IPS-20b (cell line): ENCODE measurements around the gene TSHZ1.
A peak's percentile ranks its signal among the peaks of the same experiment; 100 is the strongest.
"Not testable (repeated sequence)": the region's sequence is repeated elsewhere in the genome, so short reads cannot be mapped to it uniquely, and the experiment has no call there.

Experiments used
- H3K27ac ChIP-seq: one replicate; pipeline ENCODE4 v1.5.1; 2013; ENCODE audit warnings: low read length
- H3K27me3 ChIP-seq: 2 replicates; pipeline ENCODE4 v1.6.1; 2013; ENCODE audit warnings: mild to moderate bottlenecking, low read length, inconsistent platforms; ENCODE audit not compliant: insufficient read depth
- H3K36me3 ChIP-seq: 2 replicates; pipeline ENCODE4 v1.6.1; 2013; ENCODE audit warnings: low read depth, mild to moderate bottlenecking, inconsistent platforms, low read length, moderate library complexity; ENCODE audit not compliant: insufficient read depth
- H3K4me1 ChIP-seq: 2 replicates; pipeline ENCODE4 v1.6.1; 2013; ENCODE audit warnings: mild to moderate bottlenecking, control low read depth, inconsistent platforms, low read length, moderate library complexity; ENCODE audit not compliant: insufficient read depth
- H3K4me3 ChIP-seq: 2 replicates; pipeline ENCODE4 v1.5.1; 2013; ENCODE audit warnings: mild to moderate bottlenecking, low read length, inconsistent platforms
- H3K9ac ChIP-seq: 2 replicates; pipeline ENCODE4 v1.6.1; 2013; ENCODE audit warnings: low read depth, mild to moderate bottlenecking, inconsistent platforms, low read length, moderate library complexity
- H3K9me3 ChIP-seq: 2 replicates; pipeline ENCODE4 v1.6.1; 2013; ENCODE audit warnings: mild to moderate bottlenecking, low read depth, low read length, inconsistent platforms; ENCODE audit not compliant: insufficient read depth

The TSHZ1 gene

DNA sequence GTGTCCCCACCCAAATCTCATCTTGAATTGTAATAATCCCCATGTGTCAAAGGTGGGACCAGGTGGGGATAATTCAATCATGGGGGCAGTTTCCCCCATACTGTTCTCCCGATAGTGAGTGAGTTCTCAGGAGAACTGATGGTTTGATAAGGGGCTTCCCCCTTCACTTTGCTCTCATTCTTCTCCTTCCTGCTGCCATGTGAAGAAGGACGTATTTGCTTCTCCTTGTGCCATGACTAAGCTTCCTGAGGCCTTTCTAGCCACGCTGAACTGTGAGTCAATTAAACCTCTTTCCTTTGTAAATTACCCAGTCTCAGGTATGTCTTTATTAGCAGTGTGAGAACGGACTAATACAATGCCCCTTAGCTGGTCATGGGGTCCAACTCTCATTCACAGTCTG, 22.9 kb upstream of the TSHZ1 start:
- not testable (repeated sequence) for H3K9ac ChIP-seq, H3K27ac ChIP-seq, H3K4me1 ChIP-seq, H3K9me3 ChIP-seq, H3K36me3 ChIP-seq, H3K27me3 ChIP-seq, H3K4me3 ChIP-seq

DNA sequence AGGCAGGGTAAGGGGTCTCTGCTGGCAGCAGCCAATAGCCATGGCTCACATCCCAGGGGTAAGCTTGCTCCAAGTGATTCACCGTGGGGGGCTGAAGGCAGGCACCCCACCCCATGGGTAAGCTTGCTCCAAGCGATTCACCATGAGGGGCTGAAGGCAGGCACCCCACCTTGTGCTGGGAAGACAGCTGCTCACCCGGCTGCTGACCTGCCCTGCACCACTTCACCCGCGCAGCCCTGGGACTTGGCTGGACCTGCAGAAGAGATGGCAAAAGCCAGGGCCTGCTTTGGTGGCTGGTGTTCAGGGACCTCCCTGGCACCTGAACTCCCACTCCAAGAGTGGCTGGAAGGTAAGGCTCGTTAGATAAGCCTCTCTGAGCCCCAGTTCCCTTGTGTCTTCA, 20.9 kb upstream of the TSHZ1 start:
- Histone ChIP-seq H3K27me3 (no peaks in the 10 kb centered on the region), H3K4me1 (no peaks in the 10 kb centered on the region), H3K9me3 (no peaks in the 10 kb centered on the region), H3K4me3 (no peak overlapping the region), H3K27ac (no peak overlapping the region), H3K9ac (no peak overlapping the region), H3K36me3 (no peaks in the 10 kb centered on the region)

DNA sequence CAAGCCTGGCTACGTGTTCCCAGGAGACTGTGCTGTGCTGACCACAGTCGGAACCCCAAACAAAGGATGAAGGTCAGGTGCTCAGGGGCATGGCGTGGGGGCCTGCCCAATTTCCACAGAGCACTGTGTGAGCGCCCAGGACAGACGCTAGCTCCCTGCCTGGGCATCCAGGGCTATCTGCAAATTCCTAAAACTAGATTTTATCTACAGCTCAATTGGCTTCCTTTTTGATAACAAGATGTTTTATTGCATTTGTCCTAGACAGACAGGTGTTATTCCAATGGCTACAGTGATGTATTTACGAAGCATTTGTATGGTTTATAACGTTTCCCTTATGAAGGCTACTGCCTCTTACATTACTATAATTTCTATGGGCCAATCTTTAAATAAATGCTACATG, 17.7 kb upstream of the TSHZ1 start:
- Histone ChIP-seq H3K4me3 (no peak overlapping the region), H3K27me3 (no peaks in the 10 kb centered on the region), H3K27ac (no peak overlapping the region), H3K9ac (no peak overlapping the region), H3K36me3 (no peaks in the 10 kb centered on the region), H3K4me1 (no peaks in the 10 kb centered on the region), H3K9me3 (no peaks in the 10 kb centered on the region)

DNA sequence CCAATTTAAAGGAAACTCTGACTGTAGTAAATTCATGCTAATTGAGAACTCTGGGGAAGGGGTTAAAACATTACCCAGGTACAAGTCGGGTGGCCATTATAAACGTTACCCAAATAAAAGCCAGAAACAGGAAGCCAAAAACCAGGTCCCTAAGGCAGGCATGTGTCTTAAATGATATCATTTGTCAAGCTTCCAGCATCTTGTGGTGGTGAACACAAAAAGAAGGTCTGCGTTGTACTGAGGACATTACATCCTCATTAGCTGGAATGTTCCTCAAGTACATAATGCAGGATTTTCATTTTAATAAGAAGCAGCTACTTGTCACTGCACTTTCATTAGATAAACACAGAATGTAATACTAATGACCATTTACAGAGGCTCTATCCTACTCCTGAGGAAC, 12.6 kb upstream of the TSHZ1 start:
- no peak overlapping the region for H3K9ac ChIP-seq
- peaks cover 26% of the 10 kb centered on the region for H3K27me3 ChIP-seq
- no peaks in the 10 kb centered on the region for H3K9me3 ChIP-seq
- no peak overlapping the region for H3K4me3 ChIP-seq
- H3K27ac ChIP-seq = no peak overlapping the region
- no peaks in the 10 kb centered on the region for H3K4me1 ChIP-seq
- no peaks in the 10 kb centered on the region for H3K36me3 ChIP-seq

DNA sequence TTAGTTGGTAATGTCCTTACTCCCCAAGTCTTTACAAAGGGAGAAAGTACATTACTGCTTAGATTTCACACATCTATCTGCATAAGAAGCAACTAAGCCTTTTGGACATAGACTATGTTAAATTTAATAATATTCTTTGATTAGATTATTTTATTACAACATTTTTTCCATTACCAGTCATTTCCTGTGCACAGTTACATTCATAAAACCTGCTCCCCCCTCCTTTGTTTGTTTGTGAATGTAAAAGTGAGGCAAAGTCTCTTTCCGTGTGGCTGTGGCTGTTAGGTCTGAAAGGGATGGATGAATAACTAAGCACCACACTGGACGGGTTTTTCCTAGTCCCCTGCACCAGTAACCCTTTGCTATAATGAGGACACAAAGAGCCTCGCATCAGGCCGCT, 11.3 kb upstream of the TSHZ1 start:
- H3K9me3 ChIP-seq = no peaks in the 10 kb centered on the region
- H3K4me3 ChIP-seq = no peak overlapping the region
- no peaks in the 10 kb centered on the region for H3K36me3 ChIP-seq
- no peak overlapping the region for H3K9ac ChIP-seq
- no peak overlapping the region for H3K27ac ChIP-seq
- H3K27me3 ChIP-seq = peaks cover 39% of the 10 kb centered on the region
- H3K4me1 ChIP-seq = peaks cover 3% of the 10 kb centered on the region; the same call in 1 of the 2 replicates

DNA sequence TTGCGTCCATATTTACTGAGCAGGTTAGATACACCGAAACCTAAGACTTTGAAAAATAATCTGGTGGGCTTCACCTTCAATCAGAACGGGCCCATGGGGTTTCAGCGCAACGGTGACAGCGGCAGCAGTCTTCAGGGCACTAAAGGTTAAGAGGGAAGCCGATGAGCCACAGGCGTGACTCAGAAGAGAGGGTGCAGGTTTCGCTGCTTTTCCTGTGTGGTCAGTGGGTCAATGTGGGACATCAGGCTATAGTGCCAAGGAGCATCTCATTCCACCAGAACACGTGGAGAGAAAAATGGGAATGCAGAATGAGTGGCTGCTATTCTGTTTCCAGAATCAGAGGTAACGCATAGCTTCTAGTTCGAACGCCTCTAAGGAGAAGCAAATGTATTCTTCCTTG, 10.5 kb upstream of the TSHZ1 start:
- Histone ChIP-seq H3K27ac (no peak overlapping the region), H3K4me3 (no peak overlapping the region), H3K4me1 (peaks cover 3% of the 10 kb centered on the region; the same call in 1 of the 2 replicates), H3K36me3 (no peaks in the 10 kb centered on the region), H3K9ac (no peak overlapping the region), H3K27me3 (peaks cover 46% of the 10 kb centered on the region), H3K9me3 (no peaks in the 10 kb centered on the region)

DNA sequence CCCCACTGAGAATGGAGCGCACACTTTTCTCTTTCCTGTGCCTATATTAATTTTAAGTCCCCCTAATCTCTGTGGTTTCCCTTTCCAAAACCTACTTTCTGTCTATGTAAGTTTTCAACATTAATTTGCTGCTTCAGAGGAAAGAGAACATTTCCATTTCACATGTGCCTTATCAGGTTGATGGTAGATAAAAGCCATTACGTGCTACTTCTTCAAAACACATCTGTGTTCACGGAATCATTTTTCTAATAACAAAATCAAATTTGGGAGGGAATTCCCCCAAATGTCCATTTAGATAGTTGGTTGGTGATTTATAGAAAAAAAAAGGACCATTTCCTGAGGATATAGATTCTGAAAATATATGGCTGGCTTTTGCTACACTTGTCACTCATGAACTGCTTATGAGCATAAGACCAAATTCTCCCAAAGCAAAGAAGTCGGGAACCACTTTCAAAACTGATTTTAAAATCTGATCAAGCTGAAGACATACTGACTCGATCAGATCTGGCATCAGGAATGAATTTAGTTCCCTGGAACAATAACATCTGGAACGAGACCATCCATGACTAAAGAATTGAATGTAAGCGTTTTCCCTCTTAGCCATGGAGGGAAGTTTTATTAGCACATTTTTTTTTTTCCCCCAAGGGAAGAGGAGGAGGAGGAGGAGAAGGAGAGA, 9.9 kb upstream of the TSHZ1 start:
- no peak overlapping the region for H3K27ac ChIP-seq

DNA sequence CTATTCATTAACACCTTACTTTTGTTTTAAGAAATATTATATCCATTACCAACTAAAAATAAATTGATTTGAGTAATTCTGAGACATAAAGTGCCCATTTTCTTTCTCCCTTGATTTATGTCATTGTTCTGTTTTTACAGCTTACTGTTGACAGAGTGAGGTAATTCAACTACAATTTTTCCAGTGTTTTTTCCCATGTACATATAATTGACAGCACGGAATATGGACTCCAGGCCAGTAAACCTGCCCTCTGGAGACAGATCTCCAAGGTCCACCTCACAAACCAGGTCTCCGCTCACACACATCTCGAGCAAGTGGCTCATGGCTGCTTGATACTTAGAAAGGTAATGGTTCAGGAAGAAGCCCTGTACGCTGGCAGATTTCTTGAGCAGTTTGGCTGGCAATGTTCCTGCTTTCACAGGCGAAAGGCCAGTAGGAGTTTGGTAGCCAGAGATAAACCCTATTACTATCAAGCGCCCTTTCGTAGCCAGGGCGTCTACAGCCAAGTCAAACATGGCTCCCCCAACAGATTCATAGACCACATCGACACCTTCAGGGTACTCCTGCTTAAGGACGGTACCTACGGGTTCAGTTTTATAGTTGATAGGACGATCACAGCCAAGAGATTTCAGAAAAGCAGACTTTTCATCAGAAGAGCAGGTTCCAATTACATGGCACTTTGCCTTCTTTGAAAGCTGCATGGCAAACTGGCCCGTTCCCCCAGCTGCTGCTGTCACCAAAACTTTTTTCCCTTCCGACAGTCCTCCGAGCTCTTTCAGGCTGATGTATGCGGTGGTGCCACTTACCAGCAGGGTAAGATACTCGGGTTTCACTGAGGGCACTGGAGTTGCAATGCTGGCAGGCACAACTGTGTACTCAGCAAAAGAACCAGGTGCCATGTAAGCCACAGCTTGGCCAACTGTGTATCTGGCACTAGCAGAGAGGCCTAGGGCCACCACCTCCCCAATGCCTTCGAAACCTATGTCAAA, 9.0 kb upstream of the TSHZ1 start:
- H3K36me3 ChIP-seq = no peaks in the 10 kb centered on the region
- no peak overlapping the region for H3K9ac ChIP-seq
- H3K4me3 ChIP-seq = no peak overlapping the region
- H3K27ac ChIP-seq = no peak overlapping the region
- peaks cover 17% of the 10 kb centered on the region for H3K4me1 ChIP-seq
- no peaks in the 10 kb centered on the region for H3K9me3 ChIP-seq
- peaks cover 61% of the 10 kb centered on the region for H3K27me3 ChIP-seq

More for the DNA sequence above, 9.9 kb upstream of the TSHZ1 start:
- H3K4me1 ChIP-seq = peaks cover 8% of the 10 kb centered on the region; the same call in 1 of the 2 replicates
- H3K4me3 ChIP-seq = no peak overlapping the region
- H3K36me3 ChIP-seq = no peaks in the 10 kb centered on the region
- peaks cover 53% of the 10 kb centered on the region for H3K27me3 ChIP-seq
- no peak overlapping the region for H3K9ac ChIP-seq
- no peaks in the 10 kb centered on the region for H3K9me3 ChIP-seq

DNA sequence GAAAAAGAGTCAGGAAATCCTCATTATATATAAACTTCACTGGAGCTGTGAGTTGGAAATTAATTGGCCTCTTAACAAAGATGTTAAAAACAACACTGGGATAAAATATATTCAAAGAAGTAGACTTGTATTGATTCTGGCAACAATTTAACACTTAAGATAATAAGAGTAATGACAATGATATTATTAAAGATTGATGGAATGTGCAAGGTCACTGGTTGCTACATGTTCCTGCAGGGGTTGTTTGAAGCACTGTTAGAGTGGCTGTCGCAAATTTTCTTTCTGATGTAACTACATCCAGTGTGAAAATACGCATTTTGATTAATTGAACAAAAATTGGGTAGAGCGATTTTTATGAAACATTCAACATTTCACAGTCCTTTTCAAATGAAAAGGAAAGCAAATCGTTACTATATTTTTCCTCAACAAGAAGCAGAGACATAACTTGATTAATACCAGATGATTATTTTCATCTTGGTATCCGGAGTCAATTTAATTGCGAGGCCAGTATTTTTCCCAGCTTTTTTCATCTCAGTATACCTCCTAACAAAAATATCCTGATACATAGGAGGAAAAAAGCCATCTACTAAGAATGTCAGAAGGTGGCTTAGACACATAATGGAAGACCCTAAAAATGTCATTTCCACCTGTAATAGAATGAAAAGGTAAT, 7.8 kb upstream of the TSHZ1 start:
- Histone ChIP-seq H3K4me3 (no peak overlapping the region), H3K9me3 (no peaks in the 10 kb centered on the region), H3K4me1 (peaks cover 24% of the 10 kb centered on the region), H3K36me3 (no peaks in the 10 kb centered on the region), H3K27ac (no peak overlapping the region), H3K9ac (no peak overlapping the region), H3K27me3 (peaks cover 74% of the 10 kb centered on the region)

DNA sequence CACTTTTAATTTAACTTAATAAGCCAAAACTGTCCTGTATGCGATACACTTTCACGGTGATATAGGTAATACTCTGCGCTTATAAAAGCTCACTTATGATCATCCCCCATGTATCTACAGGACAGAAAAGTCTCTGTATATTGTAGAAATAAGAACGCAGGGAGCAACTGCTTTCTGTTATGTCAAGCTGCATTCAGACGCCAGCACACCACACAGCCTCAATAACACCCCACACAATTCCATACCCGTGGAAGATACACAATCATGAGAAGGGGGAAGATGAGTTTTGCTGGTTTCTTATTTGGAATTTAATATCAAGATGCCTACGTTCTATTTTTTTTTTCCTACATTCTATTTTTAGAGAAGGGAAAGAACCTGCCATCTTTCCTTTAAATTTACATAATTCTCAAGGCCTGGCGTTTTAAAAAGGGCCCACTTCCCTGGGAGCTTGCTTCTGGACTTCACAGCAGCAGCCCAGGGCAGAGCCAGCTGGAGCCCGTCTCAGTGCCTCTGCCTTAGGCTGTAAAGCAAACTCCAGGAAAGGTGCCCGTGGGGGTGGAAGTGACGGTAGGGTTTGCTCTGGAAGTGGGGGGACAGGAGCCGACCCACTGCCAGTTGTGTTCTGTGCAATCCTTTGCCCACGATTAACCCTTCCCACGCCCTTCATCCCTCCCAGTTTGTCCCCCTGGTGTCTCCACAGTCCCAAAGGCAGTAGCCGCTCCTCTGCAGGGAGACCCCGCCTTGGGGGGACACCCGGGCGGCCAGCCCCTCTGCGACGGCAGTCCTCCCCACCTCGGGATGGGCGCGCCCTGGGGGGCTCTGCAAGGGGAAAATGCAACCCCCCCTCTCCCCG, 7.0 kb upstream of the TSHZ1 start:
- H3K4me3 ChIP-seq = peak overlapping the region; percentile 74; the same call in 1 of the 2 replicates
- H3K27me3 ChIP-seq = peaks cover 81% of the 10 kb centered on the region
- H3K9ac ChIP-seq = no peak overlapping the region
- no peaks in the 10 kb centered on the region for H3K36me3 ChIP-seq
- H3K9me3 ChIP-seq = no peaks in the 10 kb centered on the region
- no peak overlapping the region for H3K27ac ChIP-seq
- peaks cover 24% of the 10 kb centered on the region for H3K4me1 ChIP-seq

DNA sequence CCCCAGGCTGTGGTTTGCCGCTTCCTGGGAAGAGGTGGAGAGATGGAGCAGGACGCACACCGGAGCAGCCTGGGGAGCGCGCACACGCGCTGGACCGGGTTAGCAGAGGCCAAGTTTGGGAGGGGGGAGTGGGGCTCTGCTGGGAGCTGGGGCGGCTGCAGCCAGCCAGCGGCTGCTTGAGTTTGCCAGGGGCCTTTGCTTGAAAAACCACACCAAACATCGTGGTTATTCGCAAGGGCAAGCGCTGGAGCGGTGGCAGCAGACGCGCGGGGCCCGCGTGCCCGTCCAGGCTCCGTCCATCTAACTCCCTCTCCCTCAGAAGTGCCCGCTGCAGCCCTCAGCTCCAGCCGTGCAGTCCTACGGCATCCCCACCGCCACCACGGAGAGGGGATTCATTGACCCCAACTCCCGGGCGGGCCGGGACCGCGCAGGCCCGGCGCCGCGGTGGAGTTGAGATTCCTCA, 6.3 kb upstream of the TSHZ1 start:
- H3K27me3 ChIP-seq = peaks cover 81% of the 10 kb centered on the region
- H3K27ac ChIP-seq = no peak overlapping the region
- H3K4me1 ChIP-seq = peaks cover 24% of the 10 kb centered on the region
- H3K36me3 ChIP-seq = no peaks in the 10 kb centered on the region
- no peak overlapping the region for H3K9ac ChIP-seq
- H3K9me3 ChIP-seq = no peaks in the 10 kb centered on the region
- H3K4me3 ChIP-seq = peak overlapping the region; percentile 74
